Right renal pelvis (tissue), 4 donors: ENCODE data around the gene JUN. TPM values are rescaled to one million over a fixed set of nuclear protein-coding genes. Genes with fewer than 3 reads are reported as not detected.
A peak's percentile ranks its signal among the peaks of the same experiment; 100 is the strongest.
"Not testable (repeated sequence)": the region's sequence is repeated elsewhere in the genome, so short reads cannot be mapped to it uniquely, and the experiment has no call there.

Source experiments
- DNase-seq, 4 donors: peaks; one replicate each; pipeline ENCODE4 v3.0.0-alpha.2; 2013; ENCODE audit warnings: low read depth in 4 of 4, low spot score in 3 of 4, missing footprints in 1 of 4
- polyA plus RNA-seq, 4 donors: library from polyadenylated mRNA; unstranded; fragments of 120-200 nt; gene quantifications; one replicate each; pipeline ENCODE4 v1.2.1, GENCODE V29; 2013; ENCODE audit not compliant: insufficient read length in 4 of 4

Gene JUN
- polyA plus RNA-seq, 4 donors = 74.2 to 223 (median 114) TPM

GRCh38 chr1:58809325-58810010, 25.6 kb upstream of the JUN start:
- no peak for DNase-seq

- no peak for DNase-seq
Measured at GRCh38 chr1:58808077-58808476, 24.2 kb upstream of the JUN start.

- no peak for DNase-seq
Measured at GRCh38 chr1:58805716-58806571, 22.1 kb upstream of the JUN start.

- no peak for DNase-seq
Measured at GRCh38 chr1:58804853-58805565, 21.2 kb upstream of the JUN start.

- DNase-seq = no peak
Measured at GRCh38 chr1:58803858-58804257, 20.0 kb upstream of the JUN start.

GRCh38 chr1:58802640-58803399, 19.0 kb upstream of the JUN start:
- no peak for DNase-seq

- not testable (repeated sequence) for DNase-seq
Measured at GRCh38 chr1:58801286-58801685, 17.4 kb upstream of the JUN start.

GRCh38 chr1:58799650-58800049, 15.8 kb upstream of the JUN start:
- DNase-seq = no peak

GRCh38 chr1:58798910-58799442, 15.1 kb upstream of the JUN start:
- DNase-seq = no peak

GRCh38 chr1:58796416-58796815, 12.6 kb upstream of the JUN start:
- DNase-seq = no peak

- DNase-seq = no peak
Measured at GRCh38 chr1:58794585-58794984, 10.7 kb upstream of the JUN start.

GRCh38 chr1:58792846-58793245, 9.0 kb upstream of the JUN start:
- DNase-seq = no peak

GRCh38 chr1:58791106-58791505, 7.3 kb upstream of the JUN start:
- DNase-seq = no peak

- DNase-seq = no peak
Measured at GRCh38 chr1:58789996-58790660, 6.3 kb upstream of the JUN start.

- DNase-seq = no peak
Measured at GRCh38 chr1:58789322-58789856, 5.5 kb upstream of the JUN start.

GRCh38 chr1:58788259-58788658, 4.4 kb upstream of the JUN start:
- DNase-seq = no peak

- DNase-seq = no peak
Measured at GRCh38 chr1:58786927-58787245, 3.0 kb upstream of the JUN start.

GRCh38 chr1:58786184-58786926, 2.5 kb upstream of the JUN start:
- DNase-seq = no peak

- peak in 2 of 4 donors; percentile 59 to 69 for DNase-seq
Measured at GRCh38 chr1:58785442-58786058, 1.7 kb upstream of the JUN start.
